OCI-LY3 (cell line): ENCODE data around the gene SLC6A13.

Experiments used
- H2AFZ ChIP-seq: fragments of 200-600, 300-600 bp; shearing (Covaris generic); 2 replicates; pipeline ENCODE4 v1.6.0; 2014; ENCODE audit warnings: antibody characterized with exemption, low read depth, low read length
- H3K27ac ChIP-seq: fragments of 200-600, 300-600 bp; sonication (generic); 2 replicates; pipeline ENCODE4 v1.5.1; 2014; ENCODE audit warnings: mild to moderate bottlenecking, low read length, moderate library complexity, mixed read lengths
- H3K27me3 ChIP-seq: fragments of 200-600, 300-600 bp; sonication (generic); 2 replicates; pipeline ENCODE4 v1.6.1; 2014; ENCODE audit warnings: low read depth, low read length, mixed read lengths
- H3K36me3 ChIP-seq: fragments of 200-600, 300-600 bp; sonication (generic); replicated peaks from 2 replicates; pipeline ENCODE3; 2014; ENCODE audit warnings: low read depth, low read length, mixed read lengths
- H3K4me1 ChIP-seq: fragments of 300-600, 200-600 bp; sonication (generic); 2 replicates; pipeline ENCODE4 v1.6.1; 2014; ENCODE audit warnings: low read length, mixed read lengths
- H3K4me2 ChIP-seq: fragments of 200-600, 300-600 bp; sonication (generic); 2 replicates; pipeline ENCODE4 v1.6.1; 2014; ENCODE audit warnings: low read length, mixed read lengths
- H3K4me3 ChIP-seq: fragments of 300-600, 200-600 bp; sonication (generic); 2 replicates; pipeline ENCODE4 v1.5.1; 2014; ENCODE audit warnings: antibody characterized with exemption, mild to moderate bottlenecking, low read length, moderate library complexity
- H3K79me2 ChIP-seq: fragments of 300-600, 200-600 bp; shearing (Covaris generic); 2 replicates; pipeline ENCODE4 v1.6.1; 2014; ENCODE audit warnings: mild to moderate bottlenecking, low read length, mixed read lengths
- H3K9ac ChIP-seq: fragments of 300-600, 200-600 bp; shearing (Covaris generic); 2 replicates; pipeline ENCODE4 v1.6.0; 2014; ENCODE audit warnings: mild to moderate bottlenecking, low read length, moderate library complexity
- H3K9me3 ChIP-seq: fragments of 200-600, 300-600 bp; shearing (Covaris generic); 2 replicates; pipeline ENCODE4 v1.6.1; 2014; ENCODE audit warnings: low read length, mixed read lengths; ENCODE audit not compliant: insufficient read depth
- H4K20me1 ChIP-seq: fragments of 200-600, 300-600 bp; sonication (generic); 2 replicates; pipeline ENCODE4 v1.6.1; 2016; ENCODE audit warnings: low read length, mixed read lengths; ENCODE audit not compliant: insufficient read depth
- CTCF ChIP-seq: fragments of 200-600, 300-600 bp; sonication (generic); IDR thresholded peaks from 2 replicates; pipeline ENCODE4 v1.5.1; 2014; ENCODE audit warnings: antibody characterized with exemption, low read length, low read depth
- EZH2phosphoT487 ChIP-seq: fragments of 200-600 bp; shearing (Covaris generic); IDR thresholded peaks from 2 replicates; pipeline ENCODE4 v1.6.1; 2018; ENCODE audit warnings: antibody characterized with exemption, mixed run types, low read depth

SLC6A13 gene

GRCh38 chr12:181921-182320 lies 80.7 kb downstream of the SLC6A13 start:
- H3K9me3 ChIP-seq, result no peaks in the 10 kb centered on the region
- no peak overlapping the region for H3K4me3 ChIP-seq
- no peaks in the 10 kb centered on the region for H4K20me1 ChIP-seq
- no peak overlapping the region for H3K9ac ChIP-seq
- H3K27me3 ChIP-seq, result no peaks in the 10 kb centered on the region
- no peaks in the 10 kb centered on the region for H3K36me3 ChIP-seq
- H2AFZ ChIP-seq, result no peak overlapping the region
- no peaks in the 10 kb centered on the region for H3K79me2 ChIP-seq
- H3K27ac ChIP-seq, result no peak overlapping the region
- H3K4me2 ChIP-seq, result no peak overlapping the region
- H3K4me1 ChIP-seq, result no peaks in the 10 kb centered on the region
- no peak for TF ChIP-seq EZH2phosphoT487
- TF ChIP-seq CTCF, result no peak

GRCh38 chr12:180445-180844 lies 82.2 kb downstream of the SLC6A13 start:
- H3K27me3 ChIP-seq, result no peaks in the 10 kb centered on the region
- no peaks in the 10 kb centered on the region for H4K20me1 ChIP-seq
- no peak overlapping the region for H3K4me2 ChIP-seq
- no peak overlapping the region for H3K9ac ChIP-seq
- H3K9me3 ChIP-seq, result no peaks in the 10 kb centered on the region
- no peaks in the 10 kb centered on the region for H3K36me3 ChIP-seq
- no peak for TF ChIP-seq EZH2phosphoT487
- no peak for TF ChIP-seq CTCF
- no peak overlapping the region for H2AFZ ChIP-seq
- no peaks in the 10 kb centered on the region for H3K4me1 ChIP-seq
- H3K79me2 ChIP-seq, result no peaks in the 10 kb centered on the region
- H3K27ac ChIP-seq, result no peak overlapping the region
- H3K4me3 ChIP-seq, result no peak overlapping the region

- no peak overlapping the region for H3K4me3 ChIP-seq
- no peaks in the 10 kb centered on the region for H3K27me3 ChIP-seq
- H3K9me3 ChIP-seq, result no peaks in the 10 kb centered on the region
- no peaks in the 10 kb centered on the region for H3K79me2 ChIP-seq
- H3K27ac ChIP-seq, result no peak overlapping the region
- H3K36me3 ChIP-seq, result no peaks in the 10 kb centered on the region
- no peak overlapping the region for H2AFZ ChIP-seq
- H3K4me2 ChIP-seq, result no peak overlapping the region
- no peaks in the 10 kb centered on the region for H4K20me1 ChIP-seq
- H3K9ac ChIP-seq, result no peak overlapping the region
- H3K4me1 ChIP-seq, result no peaks in the 10 kb centered on the region
- TF ChIP-seq EZH2phosphoT487 (no peak), CTCF (no peak)
Observed at GRCh38 chr12:179885-180284, 82.8 kb downstream of the SLC6A13 start.

GRCh38 chr12:179131-179884 lies 83.3 kb downstream of the SLC6A13 start:
- H3K36me3 ChIP-seq, result no peaks in the 10 kb centered on the region
- no peaks in the 10 kb centered on the region for H4K20me1 ChIP-seq
- no peak overlapping the region for H3K27ac ChIP-seq
- H3K27me3 ChIP-seq, result no peaks in the 10 kb centered on the region
- H3K9ac ChIP-seq, result no peak overlapping the region
- H3K4me1 ChIP-seq, result no peaks in the 10 kb centered on the region
- no peaks in the 10 kb centered on the region for H3K79me2 ChIP-seq
- no peak overlapping the region for H3K4me3 ChIP-seq
- no peak overlapping the region for H3K4me2 ChIP-seq
- H2AFZ ChIP-seq, result no peak overlapping the region
- no peak for TF ChIP-seq CTCF
- no peak for TF ChIP-seq EZH2phosphoT487
- H3K9me3 ChIP-seq, result no peaks in the 10 kb centered on the region
